ENCODE results near the gene CNNM1.

CNNM1 gene

DNA sequence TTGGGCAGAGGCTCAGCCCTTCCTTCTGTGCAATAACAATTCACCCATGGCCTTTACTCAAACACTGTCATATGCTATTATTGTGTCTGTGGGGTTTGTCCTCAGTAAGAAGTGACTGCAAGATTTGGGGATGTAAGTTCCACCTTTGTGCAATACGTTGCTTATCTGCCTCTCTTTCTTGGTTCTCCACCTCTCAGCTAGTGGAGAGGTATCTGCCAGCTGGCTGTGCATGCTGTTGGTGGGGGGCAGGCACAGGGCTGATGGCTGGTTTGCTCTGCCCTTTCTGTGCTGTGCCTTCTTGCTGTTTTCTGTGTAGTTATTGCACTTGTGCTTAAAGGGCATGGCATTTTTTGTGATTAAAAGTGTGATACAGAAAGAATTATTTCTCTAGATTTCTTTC lies 36.2 kb downstream of the CNNM1 start:
- no peaks in the 10 kb centered on the region for H3K9me3 ChIP-seq (ENCODE audit: severe bottlenecking)
- H3K27me3 ChIP-seq (ENCODE audit: insufficient read depth, poor library complexity, severe bottlenecking), result no peaks in the 10 kb centered on the region
- no peaks in the 10 kb centered on the region for H3K4me1 ChIP-seq (ENCODE audit: insufficient read depth, poor library complexity, severe bottlenecking)
- DNase-seq (ENCODE audit: low spot score) (no peak), ATAC-seq (ENCODE audit: low read depth) (no peak)
- no peak overlapping the region for H3K27ac ChIP-seq (ENCODE audit: poor library complexity, severe bottlenecking)
- TF ChIP-seq, protein P1, sequence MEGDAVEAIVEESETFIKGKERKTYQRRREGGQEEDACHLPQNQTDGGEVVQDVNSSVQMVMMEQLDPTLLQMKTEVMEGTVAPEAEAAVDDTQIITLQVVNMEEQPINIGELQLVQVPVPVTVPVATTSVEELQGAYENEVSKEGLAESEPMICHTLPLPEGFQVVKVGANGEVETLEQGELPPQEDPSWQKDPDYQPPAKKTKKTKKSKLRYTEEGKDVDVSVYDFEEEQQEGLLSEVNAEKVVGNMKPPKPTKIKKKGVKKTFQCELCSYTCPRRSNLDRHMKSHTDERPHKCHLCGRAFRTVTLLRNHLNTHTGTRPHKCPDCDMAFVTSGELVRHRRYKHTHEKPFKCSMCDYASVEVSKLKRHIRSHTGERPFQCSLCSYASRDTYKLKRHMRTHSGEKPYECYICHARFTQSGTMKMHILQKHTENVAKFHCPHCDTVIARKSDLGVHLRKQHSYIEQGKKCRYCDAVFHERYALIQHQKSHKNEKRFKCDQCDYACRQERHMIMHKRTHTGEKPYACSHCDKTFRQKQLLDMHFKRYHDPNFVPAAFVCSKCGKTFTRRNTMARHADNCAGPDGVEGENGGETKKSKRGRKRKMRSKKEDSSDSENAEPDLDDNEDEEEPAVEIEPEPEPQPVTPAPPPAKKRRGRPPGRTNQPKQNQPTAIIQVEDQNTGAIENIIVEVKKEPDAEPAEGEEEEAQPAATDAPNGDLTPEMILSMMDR (IDR thresholded peaks at IDR 0.05; ENCODE audit: poor library complexity, severe bottlenecking), result no peak
- H3K4me3 ChIP-seq (ENCODE audit: severe bottlenecking), result no peak overlapping the region
- no peaks in the 10 kb centered on the region for H3K36me3 ChIP-seq (ENCODE audit: low read depth)

DNA sequence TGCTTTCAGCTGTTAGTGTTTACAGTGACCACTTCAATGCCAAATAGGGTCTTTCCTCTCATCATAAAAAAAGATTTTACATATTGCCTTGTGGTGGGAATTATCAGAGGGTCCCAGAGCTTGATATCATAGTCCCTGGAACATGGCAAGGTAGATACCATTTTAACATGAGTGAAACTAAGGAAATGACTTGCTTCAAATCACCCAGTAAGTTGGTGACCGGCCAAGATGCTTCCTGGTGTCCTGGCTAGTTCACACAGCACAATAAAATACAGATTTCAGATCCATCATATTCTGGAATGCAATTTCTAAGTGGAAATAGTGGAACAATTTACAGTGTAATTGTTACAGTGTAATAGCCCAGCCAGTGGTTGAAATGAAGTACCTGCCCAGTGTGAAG lies 36.6 kb downstream of the CNNM1 start:
- Histone ChIP-seq H3K27me3 (ENCODE audit: insufficient read depth, poor library complexity, severe bottlenecking) (no peaks in the 10 kb centered on the region), H3K4me3 (ENCODE audit: severe bottlenecking) (no peak overlapping the region), H3K9me3 (ENCODE audit: severe bottlenecking) (no peaks in the 10 kb centered on the region), H3K4me1 (ENCODE audit: insufficient read depth, poor library complexity, severe bottlenecking) (no peaks in the 10 kb centered on the region), H3K36me3 (ENCODE audit: low read depth) (no peaks in the 10 kb centered on the region), H3K27ac (ENCODE audit: poor library complexity, severe bottlenecking) (no peak overlapping the region)
- DNase-seq (ENCODE audit: low spot score) (no peak), ATAC-seq (ENCODE audit: low read depth) (no peak)
- TF ChIP-seq, protein P1 (IDR thresholded peaks at IDR 0.05; ENCODE audit: poor library complexity, severe bottlenecking), result no peak

DNA sequence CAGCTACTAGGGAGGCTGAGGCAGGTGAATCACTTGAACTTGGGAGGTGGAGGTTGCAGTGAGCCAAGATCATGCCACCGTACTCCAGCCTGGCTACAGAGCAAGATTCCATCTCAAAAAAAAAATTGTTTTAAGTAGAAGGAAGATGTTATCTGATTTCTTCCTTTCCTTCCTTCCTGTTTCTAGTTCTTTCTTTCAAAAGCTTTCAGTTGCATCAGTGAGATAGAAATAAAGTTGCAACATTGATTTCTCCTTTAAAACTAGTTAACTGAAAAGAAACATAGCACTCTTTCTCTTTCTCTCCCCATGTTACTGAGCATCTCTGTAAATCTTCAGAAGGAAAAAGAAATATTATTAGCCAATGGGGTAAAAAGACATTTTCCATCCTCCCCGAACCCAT lies 37.5 kb downstream of the CNNM1 start:
- DNase-seq (ENCODE audit: low spot score), result no peak
- Histone ChIP-seq H3K36me3 (ENCODE audit: low read depth) (no peaks in the 10 kb centered on the region), H3K27ac (ENCODE audit: poor library complexity, severe bottlenecking) (no peak overlapping the region), H3K9me3 (ENCODE audit: severe bottlenecking) (no peaks in the 10 kb centered on the region), H3K4me3 (ENCODE audit: severe bottlenecking) (no peak overlapping the region), H3K27me3 (ENCODE audit: insufficient read depth, poor library complexity, severe bottlenecking) (no peaks in the 10 kb centered on the region), H3K4me1 (ENCODE audit: insufficient read depth, poor library complexity, severe bottlenecking) (no peaks in the 10 kb centered on the region)
- ATAC-seq (ENCODE audit: low read depth), result no peak
- TF ChIP-seq, protein P1 (IDR thresholded peaks at IDR 0.05; ENCODE audit: poor library complexity, severe bottlenecking), result no peak

DNA sequence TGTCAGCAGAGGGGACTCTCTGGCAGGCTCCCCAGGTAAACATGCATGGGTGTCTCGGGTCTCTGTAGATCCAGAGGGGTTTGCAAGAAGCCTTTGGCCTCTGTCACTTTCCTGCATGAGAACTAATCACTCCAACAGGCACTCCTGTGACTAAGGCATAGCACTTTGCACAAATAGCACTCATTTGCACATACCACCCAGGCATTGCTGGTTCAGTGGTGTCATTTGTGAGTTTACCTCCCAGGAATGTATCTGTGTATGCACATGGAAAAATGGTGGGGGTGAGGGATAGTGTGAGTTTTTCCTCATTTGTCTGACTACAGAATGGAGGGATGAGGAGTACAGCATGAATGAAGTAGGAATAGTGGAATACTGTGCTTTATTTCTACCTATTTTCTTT lies 39.5 kb downstream of the CNNM1 start:
- ATAC-seq (ENCODE audit: low read depth) (no peak), DNase-seq (ENCODE audit: low spot score) (no peak)
- no peaks in the 10 kb centered on the region for H3K27me3 ChIP-seq (ENCODE audit: insufficient read depth, poor library complexity, severe bottlenecking)

DNA sequence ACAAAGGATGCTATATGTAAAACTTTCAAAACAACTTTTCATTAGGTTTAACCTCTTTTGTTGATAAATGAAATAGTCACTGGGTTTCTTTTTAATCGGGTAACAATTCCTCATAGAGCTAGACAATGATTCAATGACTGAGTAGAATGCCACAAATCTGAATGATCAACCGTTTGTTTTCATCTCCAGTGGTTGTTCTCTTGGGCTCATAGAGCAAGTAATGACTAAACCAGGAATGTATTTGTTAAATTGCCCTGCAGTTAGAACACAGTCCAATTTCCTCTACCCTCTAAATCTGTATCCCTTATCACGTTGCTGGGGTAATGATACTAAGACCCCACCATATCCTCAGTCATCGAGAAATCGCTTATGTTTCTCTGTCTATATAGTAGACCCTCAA lies 40.0 kb downstream of the CNNM1 start:
- no peak overlapping the region for H3K27ac ChIP-seq (ENCODE audit: poor library complexity, severe bottlenecking)
- TF ChIP-seq, protein P1 (IDR thresholded peaks at IDR 0.05; ENCODE audit: poor library complexity, severe bottlenecking), result no peak
- DNase-seq (ENCODE audit: low spot score), result no peak
- H3K4me3 ChIP-seq (ENCODE audit: severe bottlenecking), result no peak overlapping the region
- H3K27me3 ChIP-seq (ENCODE audit: insufficient read depth, poor library complexity, severe bottlenecking), result no peaks in the 10 kb centered on the region
- no peaks in the 10 kb centered on the region for H3K36me3 ChIP-seq (ENCODE audit: low read depth)
- no peaks in the 10 kb centered on the region for H3K9me3 ChIP-seq (ENCODE audit: severe bottlenecking)
- H3K4me1 ChIP-seq (ENCODE audit: insufficient read depth, poor library complexity, severe bottlenecking), result no peaks in the 10 kb centered on the region
- ATAC-seq (ENCODE audit: low read depth), result no peak

More for the DNA sequence above, 39.5 kb downstream of the CNNM1 start:
- H3K4me3 ChIP-seq (ENCODE audit: severe bottlenecking), result no peak overlapping the region
- H3K27ac ChIP-seq (ENCODE audit: poor library complexity, severe bottlenecking), result no peak overlapping the region
- TF ChIP-seq, protein P1 (IDR thresholded peaks at IDR 0.05; ENCODE audit: poor library complexity, severe bottlenecking), result no peak
- H3K9me3 ChIP-seq (ENCODE audit: severe bottlenecking), result no peaks in the 10 kb centered on the region
- H3K36me3 ChIP-seq (ENCODE audit: low read depth), result no peaks in the 10 kb centered on the region
- H3K4me1 ChIP-seq (ENCODE audit: insufficient read depth, poor library complexity, severe bottlenecking), result no peaks in the 10 kb centered on the region
